Left forelimb (tissue), 1 donor: ENCODE data around the gene PTCD1.
"Not testable (repeated sequence)": the region's sequence is repeated elsewhere in the genome, so short reads cannot be mapped to it uniquely, and the experiment has no call there.

Experiments
- DNase-seq: peaks from one replicate; pipeline ENCODE4 v3.0.0-alpha.2; 2018; ENCODE audit warnings: low spot score

PTCD1 gene

GRCh38 chr7:99451936-99452335, 13.3 kb upstream of the PTCD1 start:
- no peak for DNase-seq

GRCh38 chr7:99449326-99449725, 10.7 kb upstream of the PTCD1 start:
- no peak for DNase-seq

- no peak for DNase-seq
Observed at GRCh38 chr7:99448855-99449254, 10.3 kb upstream of the PTCD1 start.

GRCh38 chr7:99447943-99448342, 9.3 kb upstream of the PTCD1 start:
- no peak for DNase-seq

- DNase-seq: no peak
Observed at GRCh38 chr7:99446096-99446495, 7.5 kb upstream of the PTCD1 start.

- no peak for DNase-seq
Observed at GRCh38 chr7:99440195-99440594, 1.6 kb upstream of the PTCD1 start.

GRCh38 chr7:99437946-99438572, 539 bp downstream of the PTCD1 start:
- no peak for DNase-seq

GRCh38 chr7:99433158-99433557, 5.4 kb downstream of the PTCD1 start:
- DNase-seq: no peak

GRCh38 chr7:99431756-99432540, 6.7 kb downstream of the PTCD1 start:
- DNase-seq: not testable (repeated sequence)

GRCh38 chr7:99429756-99430155, 8.8 kb downstream of the PTCD1 start:
- DNase-seq: no peak

GRCh38 chr7:99428972-99429566, 9.5 kb downstream of the PTCD1 start:
- DNase-seq: no peak

GRCh38 chr7:99424932-99425730, 13.5 kb downstream of the PTCD1 start:
- no peak for DNase-seq

GRCh38 chr7:99422625-99423024, 16.0 kb downstream of the PTCD1 start:
- no peak for DNase-seq

GRCh38 chr7:99422186-99422585, 16.4 kb downstream of the PTCD1 start:
- no peak for DNase-seq

GRCh38 chr7:99420986-99421385, 17.6 kb downstream of the PTCD1 start:
- no peak for DNase-seq

GRCh38 chr7:99420213-99420612, 18.4 kb downstream of the PTCD1 start:
- DNase-seq: no peak

GRCh38 chr7:99419323-99420021, 19.1 kb downstream of the PTCD1 start:
- no peak for DNase-seq

- DNase-seq: no peak
Observed at GRCh38 chr7:99418260-99418659, 20.3 kb downstream of the PTCD1 start.

GRCh38 chr7:99415513-99416127, 23.0 kb downstream of the PTCD1 start:
- not testable (repeated sequence) for DNase-seq

GRCh38 chr7:99410635-99411034, 28.0 kb downstream of the PTCD1 start:
- DNase-seq: no peak

- DNase-seq: no peak
Observed at GRCh38 chr7:99409806-99410205, 28.8 kb downstream of the PTCD1 start.
